ENCODE measurements around the gene ADH1A.
"Not testable (repeated sequence)": the region's sequence is repeated elsewhere in the genome, so short reads cannot be mapped to it uniquely, and the experiment has no call there.

Gene ADH1A

GRCh38 chr4:99281261-99281660 is 9.5 kb downstream of the ADH1A start:
- DNase-seq (ENCODE audit: low read depth, low spot score) = no peak

- DNase-seq (ENCODE audit: low read depth, low spot score) = no peak
Observed at GRCh38 chr4:99276417-99276816, 14.4 kb downstream of the ADH1A start.

- DNase-seq (ENCODE audit: low read depth, low spot score) = no peak
Observed at GRCh38 chr4:99275885-99276284, 14.9 kb downstream of the ADH1A start.

GRCh38 chr4:99275050-99275449 is 15.7 kb downstream of the ADH1A start:
- no peak for DNase-seq (ENCODE audit: low read depth, low spot score)

GRCh38 chr4:99273704-99274103 is 17.1 kb downstream of the ADH1A start:
- no peak for DNase-seq (ENCODE audit: low read depth, low spot score)

GRCh38 chr4:99264927-99265326 is 25.9 kb downstream of the ADH1A start:
- DNase-seq (ENCODE audit: low read depth, low spot score) = no peak

- DNase-seq (ENCODE audit: low read depth, low spot score) = no peak
Observed at GRCh38 chr4:99252746-99253145, 38.0 kb downstream of the ADH1A start.

GRCh38 chr4:99248714-99249113 is 42.1 kb downstream of the ADH1A start:
- DNase-seq (ENCODE audit: low read depth, low spot score) = no peak

GRCh38 chr4:99235955-99236354 is 54.8 kb downstream of the ADH1A start:
- no peak for DNase-seq (ENCODE audit: low read depth, low spot score)

- DNase-seq (ENCODE audit: low read depth, low spot score) = no peak
Observed at GRCh38 chr4:99234331-99235010, 56.3 kb downstream of the ADH1A start.

GRCh38 chr4:99233397-99233796 is 57.4 kb downstream of the ADH1A start:
- DNase-seq (ENCODE audit: low read depth, low spot score) = not testable (repeated sequence)

GRCh38 chr4:99228706-99229105 is 62.1 kb downstream of the ADH1A start:
- not testable (repeated sequence) for DNase-seq (ENCODE audit: low read depth, low spot score)

GRCh38 chr4:99227646-99228045 is 63.1 kb downstream of the ADH1A start:
- not testable (repeated sequence) for DNase-seq (ENCODE audit: low read depth, low spot score)

Data from ELF-1 (cell line).